Mucosa of rectum (tissue), 2 donors: ENCODE data around the gene MCCC1.
A peak's percentile ranks its signal among the peaks of the same experiment; 100 is the strongest.
"Not testable (repeated sequence)": the region's sequence is repeated elsewhere in the genome, so short reads cannot be mapped to it uniquely, and the experiment has no call there.

Source experiments
- H3K27ac ChIP-seq, 2 donors: one replicate each; pipeline ENCODE4 v1.7.0; 2013; ENCODE audit warnings: inconsistent platforms in 2 of 2, low read depth in 2 of 2, low read length in 2 of 2
- H3K27me3 ChIP-seq, 2 donors: one replicate each; pipeline ENCODE4 v1.7.0; 2013; ENCODE audit warnings: low read length in 2 of 2; ENCODE audit not compliant: control insufficient read depth in 2 of 2, insufficient read depth in 2 of 2
- H3K36me3 ChIP-seq, 2 donors: one replicate each; pipeline ENCODE4 v1.7.0; 2013; ENCODE audit warnings: low read length in 2 of 2; ENCODE audit not compliant: control insufficient read depth in 2 of 2, insufficient read depth in 2 of 2
- H3K4me1 ChIP-seq, 2 donors: one replicate each; pipeline ENCODE4 v1.7.0; 2013; ENCODE audit warnings: low read length in 2 of 2, mild to moderate bottlenecking in 1 of 2; ENCODE audit not compliant: control insufficient read depth in 2 of 2, insufficient read depth in 2 of 2
- H3K4me3 ChIP-seq, 2 donors: one replicate each; pipeline ENCODE4 v1.7.0; 2013; ENCODE audit warnings: low read length in 2 of 2
- H3K9ac ChIP-seq, 2 donors: one replicate each; pipeline ENCODE4 v1.7.0; 2013; ENCODE audit warnings: low read length in 2 of 2, low read depth in 1 of 2, mild to moderate bottlenecking in 1 of 2
- H3K9me3 ChIP-seq, 2 donors: one replicate each; pipeline ENCODE4 v1.7.0; 2013; ENCODE audit warnings: low read length in 2 of 2; ENCODE audit not compliant: control insufficient read depth in 2 of 2
- donor health status: healthy.
- donor health status: Normal muscosa, but diverticular disease.

MCCC1 gene

GRCh38 chr3:183106635-183107034 is 7.3 kb upstream of the MCCC1 start:
- Histone ChIP-seq H3K4me3 (no peak overlapping the region), H3K4me1 (peaks cover 0 to 2% of the 10 kb centered on the region in 2 donors), H3K27me3 (no peaks in the 10 kb centered on the region), H3K27ac (no peak overlapping the region), H3K9me3 (no peaks in the 10 kb centered on the region), H3K36me3 (no peaks in the 10 kb centered on the region), H3K9ac (no peak overlapping the region)

GRCh38 chr3:183103950-183104349 is 4.7 kb upstream of the MCCC1 start:
- H3K4me3 ChIP-seq, H3K27ac ChIP-seq, H3K4me1 ChIP-seq, H3K36me3 ChIP-seq, H3K9ac ChIP-seq, H3K9me3 ChIP-seq, H3K27me3 ChIP-seq: not testable (repeated sequence)

- not testable (repeated sequence) for H3K4me3 ChIP-seq, H3K4me1 ChIP-seq, H3K36me3 ChIP-seq, H3K9ac ChIP-seq, H3K9me3 ChIP-seq, H3K27ac ChIP-seq, H3K27me3 ChIP-seq
Observed at GRCh38 chr3:183101040-183101439, 1.7 kb upstream of the MCCC1 start.

- H3K27ac ChIP-seq = no peak overlapping the region
- H3K4me1 ChIP-seq = peaks cover 6 to 8% of the 10 kb centered on the region in 2 donors
- no peak overlapping the region for H3K9ac ChIP-seq
Observed at GRCh38 chr3:183100376-183100775, 1.1 kb upstream of the MCCC1 start.

GRCh38 chr3:183099838-183100204 is 525 bp upstream of the MCCC1 start:
- Histone ChIP-seq H3K27me3 (no peaks in the 10 kb centered on the region), H3K9ac (no peak overlapping the region), H3K4me3 (peak overlapping the region; percentile 95 to 99), H3K9me3 (no peaks in the 10 kb centered on the region), H3K36me3 (no peaks in the 10 kb centered on the region), H3K27ac (peak overlapping the region; percentile 16 to 60), H3K4me1 (peaks cover 6 to 8% of the 10 kb centered on the region in 2 donors)

More at GRCh38 chr3:183100376-183100775, 1.1 kb upstream of the MCCC1 start:
- Histone ChIP-seq H3K36me3 (no peaks in the 10 kb centered on the region), H3K27me3 (no peaks in the 10 kb centered on the region), H3K9me3 (no peaks in the 10 kb centered on the region), H3K4me3 (no peak overlapping the region)

GRCh38 chr3:183098536-183099025 is 715 bp downstream of the MCCC1 start:
- no peaks in the 10 kb centered on the region for H3K27me3 ChIP-seq
- peak overlapping the region; percentile 74 to 82 for H3K27ac ChIP-seq
- H3K36me3 ChIP-seq = no peaks in the 10 kb centered on the region
- peaks cover 6 to 8% of the 10 kb centered on the region in 2 donors for H3K4me1 ChIP-seq
- peak overlapping the region; percentile 95 to 99 for H3K4me3 ChIP-seq
- no peaks in the 10 kb centered on the region for H3K9me3 ChIP-seq
- peak overlapping the region; percentile 85 to 92 for H3K9ac ChIP-seq

- Histone ChIP-seq H3K27me3 (no peaks in the 10 kb centered on the region), H3K36me3 (peaks cover 15 to 26% of the 10 kb centered on the region in 2 donors), H3K9ac (no peak overlapping the region), H3K9me3 (no peaks in the 10 kb centered on the region), H3K4me1 (peaks cover 6% of the 10 kb centered on the region in 2 donors), H3K4me3 (no peak overlapping the region), H3K27ac (no peak overlapping the region)
Observed at GRCh38 chr3:183094711-183095110, 4.6 kb downstream of the MCCC1 start.

GRCh38 chr3:183092256-183092655 is 7.0 kb downstream of the MCCC1 start:
- Histone ChIP-seq H3K9ac (no peak overlapping the region), H3K27ac (no peak overlapping the region), H3K4me1 (no peaks in the 10 kb centered on the region), H3K36me3 (peaks cover 22 to 27% of the 10 kb centered on the region in 2 donors), H3K4me3 (no peak overlapping the region), H3K9me3 (no peaks in the 10 kb centered on the region), H3K27me3 (no peaks in the 10 kb centered on the region)

DNA sequence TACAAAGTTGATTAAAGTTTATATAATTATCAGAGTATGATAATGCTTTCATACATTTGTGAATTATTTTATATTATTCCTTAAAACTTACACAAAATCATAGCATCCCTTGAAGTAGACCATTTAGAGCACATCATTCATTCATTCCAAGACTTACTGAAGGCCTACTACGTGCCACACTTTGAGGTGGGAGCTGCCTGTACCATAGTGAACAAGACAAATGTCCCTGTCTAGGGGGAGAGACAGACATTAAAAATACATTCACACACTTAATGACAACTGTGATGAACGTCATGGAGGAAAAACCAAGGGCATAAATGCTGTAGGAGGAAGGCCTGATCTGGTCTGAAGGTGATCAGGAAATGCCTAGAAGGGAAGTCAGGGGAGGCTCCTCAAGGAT is 12.1 kb downstream of the MCCC1 start:
- no peaks in the 10 kb centered on the region for H3K9me3 ChIP-seq
- no peak overlapping the region for H3K9ac ChIP-seq
- H3K36me3 ChIP-seq = peaks cover 31 to 44% of the 10 kb centered on the region in 2 donors

GRCh38 chr3:183085634-183086390 is 13.5 kb downstream of the MCCC1 start:
- H3K4me3 ChIP-seq = no peak overlapping the region
- no peaks in the 10 kb centered on the region for H3K9me3 ChIP-seq
- H3K27me3 ChIP-seq = no peaks in the 10 kb centered on the region
- H3K36me3 ChIP-seq = peaks cover 29 to 42% of the 10 kb centered on the region in 2 donors
- no peak overlapping the region for H3K27ac ChIP-seq
- H3K9ac ChIP-seq = no peak overlapping the region
- no peaks in the 10 kb centered on the region for H3K4me1 ChIP-seq

More for the DNA sequence above, 12.1 kb downstream of the MCCC1 start:
- no peaks in the 10 kb centered on the region for H3K4me1 ChIP-seq
- no peak overlapping the region for H3K27ac ChIP-seq
- no peak overlapping the region for H3K4me3 ChIP-seq
- H3K27me3 ChIP-seq = no peaks in the 10 kb centered on the region
